Esophagus (tissue), 2 donors: ENCODE data around the gene KCNMB3. TPM values are rescaled to one million over a fixed set of nuclear protein-coding genes. Genes with fewer than 3 reads are reported as not detected.
"Not testable (repeated sequence)": the region's sequence is repeated elsewhere in the genome, so short reads cannot be mapped to it uniquely, and the experiment has no call there.

Source experiments
- H3K27ac ChIP-seq, 2 donors: one replicate each; pipeline ENCODE4 v1.5.1; 2013; ENCODE audit warnings: low read depth in 2 of 2, mild to moderate bottlenecking in 2 of 2, inconsistent platforms in 1 of 2, low read length in 1 of 2, moderate library complexity in 1 of 2
- H3K27me3 ChIP-seq, 2 donors: one replicate each; pipeline ENCODE4 v1.6.1; 2013; ENCODE audit warnings: low read length in 2 of 2, control low read depth in 1 of 2, mild to moderate bottlenecking in 1 of 2; ENCODE audit not compliant: insufficient read depth in 2 of 2, control insufficient read depth in 1 of 2
- H3K36me3 ChIP-seq, 2 donors: one replicate each; pipeline ENCODE4 v1.6.1; 2013; ENCODE audit warnings: low read length in 1 of 2; ENCODE audit not compliant: control insufficient read depth in 2 of 2, insufficient read depth in 2 of 2
- H3K4me1 ChIP-seq, 2 donors: one replicate each; pipeline ENCODE4 v1.6.1; 2013; ENCODE audit warnings: low read length in 1 of 2; ENCODE audit not compliant: control insufficient read depth in 2 of 2, insufficient read depth in 2 of 2
- H3K4me3 ChIP-seq, 2 donors: one replicate each; pipeline ENCODE4 v1.5.1; 2013; ENCODE audit warnings: low read length in 2 of 2, mild to moderate bottlenecking in 2 of 2, low read depth in 1 of 2, moderate library complexity in 1 of 2
- H3K9me3 ChIP-seq, 2 donors: one replicate each; pipeline ENCODE4 v1.6.1; 2013; ENCODE audit warnings: mild to moderate bottlenecking in 2 of 2, low read depth in 1 of 2, low read length in 1 of 2, moderate library complexity in 1 of 2; ENCODE audit not compliant: control insufficient read depth in 2 of 2, insufficient read depth in 1 of 2
- WGBS, 2 donors: extraction: QIAGEN DNeasy Blood & Tissue Kit; methylation state at CpG; one replicate each; pipeline ENCODE4 v1.1.7; 2013; 5-methylcytosine and 5-hydroxymethylcytosine counted together
- polyA plus RNA-seq, 2 donors: library from polyadenylated mRNA; stranded (reverse); fragments of 200-250 nt; gene quantifications; one replicate each; pipeline ENCODE4 v1.2.3, GENCODE V29; 2013
- donor health status: healthy with polysubstance abuse.
- donor health status: Bipolar disorder and iron deficiency.

The KCNMB3 gene
- polyA plus RNA-seq, 2 donors: 0.74 to 1.1 TPM

DNA sequence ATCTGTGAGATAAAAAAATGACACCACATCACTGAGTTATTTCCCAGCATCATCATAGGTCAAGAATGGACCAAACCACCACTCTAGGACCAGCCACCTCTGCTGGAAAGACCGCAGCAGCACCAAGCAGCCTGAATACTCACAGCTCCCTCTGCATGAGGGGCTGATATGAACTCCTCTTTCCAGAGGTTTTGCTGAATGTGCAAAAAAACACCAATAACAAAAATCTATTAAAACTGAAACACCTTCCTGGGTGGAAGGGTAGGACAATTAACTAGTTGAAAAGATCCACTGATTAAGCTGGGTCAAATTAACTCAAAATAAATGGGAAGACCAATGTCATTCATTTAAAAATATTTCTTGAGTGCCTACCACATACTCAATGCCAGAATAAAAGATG is 28.9 kb upstream of the KCNMB3 start:
- Histone ChIP-seq H3K27me3 (no peaks in the 10 kb centered on the region), H3K4me1 (no peaks in the 10 kb centered on the region), H3K36me3 (no peaks in the 10 kb centered on the region), H3K9me3 (no peaks in the 10 kb centered on the region), H3K27ac (no peak overlapping the region), H3K4me3 (no peak overlapping the region)
- 87 to 91% methylated on average over 1 of the region's 1 CpG for WGBS, 2 donors

DNA sequence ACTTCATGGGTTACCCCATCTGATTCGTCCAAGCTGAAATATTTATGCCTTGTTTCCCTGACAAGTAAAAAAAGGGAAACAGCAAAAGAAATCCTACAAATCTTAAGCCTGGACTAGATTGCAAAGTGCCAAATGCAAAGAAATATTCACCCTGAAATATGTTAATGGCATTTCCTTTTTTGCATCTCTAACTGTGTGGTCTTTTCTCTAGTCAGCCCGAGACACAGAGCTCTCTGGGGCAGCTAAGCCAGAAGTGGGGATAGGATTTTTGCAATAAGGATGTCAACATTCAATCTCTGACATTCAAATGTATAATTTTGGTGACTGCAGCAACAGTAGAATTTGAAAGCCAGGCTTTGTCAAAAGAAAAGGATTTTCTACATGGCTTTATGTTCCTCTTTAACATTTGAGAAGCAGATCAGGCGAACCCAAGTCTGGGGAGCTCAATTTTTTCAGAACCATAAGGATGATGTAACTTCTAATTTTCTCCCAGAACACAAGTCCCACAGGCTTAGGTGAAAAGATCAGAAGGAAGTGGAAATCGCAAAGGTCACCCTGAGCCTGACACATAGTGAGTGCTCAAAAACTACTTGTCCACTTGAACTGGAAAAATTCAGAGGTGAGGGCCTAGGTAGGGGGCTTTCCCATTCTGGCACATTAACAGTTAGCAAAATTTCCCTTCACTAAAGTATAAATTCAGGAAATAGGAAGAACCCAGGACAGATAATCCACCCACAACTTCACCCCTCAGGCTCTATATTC is 28.2 kb upstream of the KCNMB3 start:
- no peaks in the 10 kb centered on the region for H3K36me3 ChIP-seq
- 66 to 68% methylated on average over 4 of the region's 4 CpGs for WGBS, 2 donors
- H3K27me3 ChIP-seq: no peaks in the 10 kb centered on the region
- H3K27ac ChIP-seq: no peak overlapping the region
- no peaks in the 10 kb centered on the region for H3K4me1 ChIP-seq
- H3K4me3 ChIP-seq: no peak overlapping the region
- no peaks in the 10 kb centered on the region for H3K9me3 ChIP-seq

DNA sequence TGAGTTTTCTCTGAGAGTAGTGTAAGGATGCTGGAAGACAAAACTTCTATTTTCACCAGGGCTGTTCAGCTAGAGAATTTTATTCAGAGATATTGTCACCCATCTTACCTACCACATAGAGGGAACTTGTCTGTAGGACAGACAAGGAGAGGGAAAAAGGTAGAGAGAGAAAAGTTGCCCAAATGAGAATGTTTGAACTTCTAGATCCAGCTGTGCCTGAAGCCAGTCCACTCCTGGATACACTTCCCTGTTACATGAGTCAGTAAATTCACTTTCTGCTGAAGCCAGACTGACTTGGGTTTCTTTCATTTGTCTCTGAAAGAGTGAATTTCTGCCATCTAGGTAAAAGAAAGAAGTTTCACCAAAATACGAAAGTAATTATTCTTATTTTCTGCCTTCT is 27.2 kb upstream of the KCNMB3 start:
- Histone ChIP-seq H3K27me3 (no peaks in the 10 kb centered on the region), H3K36me3 (no peaks in the 10 kb centered on the region), H3K27ac (no peak overlapping the region), H3K9me3 (no peaks in the 10 kb centered on the region), H3K4me3 (no peak overlapping the region), H3K4me1 (no peaks in the 10 kb centered on the region)
- WGBS, 2 donors: 95 to 97% methylated on average over 1 of the region's 1 CpG

DNA sequence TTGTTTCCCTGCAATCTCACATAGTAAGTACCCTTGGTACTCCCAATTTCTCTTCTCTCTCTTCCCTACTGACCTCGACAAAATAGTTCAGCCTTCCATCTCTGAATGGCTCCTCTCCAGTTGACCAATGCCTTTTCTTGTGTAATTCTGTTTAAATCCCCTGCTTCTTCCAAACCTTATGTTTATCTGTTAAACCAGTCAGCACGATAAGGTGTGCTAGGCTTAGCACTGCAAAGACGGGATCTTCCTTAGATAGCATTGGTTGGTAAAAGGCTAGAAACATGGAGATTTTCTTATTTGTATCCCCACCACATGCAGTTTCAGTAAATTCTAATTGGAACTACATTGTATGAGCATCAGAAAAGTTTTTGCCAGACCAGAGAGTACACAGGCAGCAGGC is 25.8 kb upstream of the KCNMB3 start:
- WGBS, 2 donors: 89 to 90% methylated on average over 3 of the region's 3 CpGs
- H3K4me3 ChIP-seq: no peak overlapping the region
- H3K36me3 ChIP-seq: no peaks in the 10 kb centered on the region
- no peaks in the 10 kb centered on the region for H3K9me3 ChIP-seq
- H3K27me3 ChIP-seq: no peaks in the 10 kb centered on the region
- no peak overlapping the region for H3K27ac ChIP-seq
- H3K4me1 ChIP-seq: no peaks in the 10 kb centered on the region

DNA sequence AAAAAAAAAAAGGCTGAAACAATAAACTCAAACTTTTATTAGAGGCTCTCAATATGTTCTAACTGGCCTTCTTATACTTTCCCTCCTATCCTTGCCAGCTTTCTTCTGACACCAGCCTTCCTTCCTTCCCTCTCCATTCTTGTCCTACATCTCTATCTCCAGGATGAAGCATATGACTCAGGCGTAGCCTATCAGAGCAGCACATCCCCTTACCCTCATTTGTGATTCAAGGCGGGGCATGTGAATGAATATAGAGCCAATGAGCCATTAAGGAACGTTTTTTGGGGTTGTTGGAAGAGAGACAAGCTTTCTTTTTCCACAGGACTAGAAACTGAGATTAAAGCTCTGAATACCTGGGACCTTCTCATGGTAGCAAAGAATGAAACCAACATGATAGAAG is 25.1 kb upstream of the KCNMB3 start:
- H3K27ac ChIP-seq: no peak overlapping the region
- 66 to 70% methylated on average over 3 of the region's 3 CpGs for WGBS, 2 donors

DNA sequence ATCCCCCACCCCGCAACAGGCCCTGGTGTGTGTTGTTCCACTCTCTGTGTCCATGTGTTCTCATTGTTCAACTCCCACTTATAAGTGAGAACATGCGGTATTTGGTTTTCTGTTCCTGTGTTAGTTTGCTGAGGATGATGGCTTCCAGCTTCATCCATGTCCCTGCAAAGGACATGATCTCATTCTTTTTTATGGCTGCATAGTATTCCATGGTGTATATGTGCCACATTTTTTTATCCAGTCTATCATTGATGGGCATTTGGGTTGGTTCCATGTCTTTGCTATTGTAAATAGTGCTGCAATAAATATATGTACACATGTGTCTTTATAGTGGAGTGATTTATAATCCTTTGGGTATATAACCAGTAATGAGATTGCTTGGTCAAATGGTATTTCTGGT is 23.5 kb upstream of the KCNMB3 start:
- not testable (repeated sequence) for H3K4me3 ChIP-seq, H3K27me3 ChIP-seq, H3K36me3 ChIP-seq, H3K9me3 ChIP-seq, H3K4me1 ChIP-seq, H3K27ac ChIP-seq
- WGBS, 2 donors: 93 to 98% methylated on average over 2 of the region's 2 CpGs

More for the DNA sequence above, 25.1 kb upstream of the KCNMB3 start:
- Histone ChIP-seq H3K4me3 (no peak overlapping the region), H3K27me3 (no peaks in the 10 kb centered on the region), H3K36me3 (no peaks in the 10 kb centered on the region), H3K4me1 (no peaks in the 10 kb centered on the region), H3K9me3 (no peaks in the 10 kb centered on the region)

DNA sequence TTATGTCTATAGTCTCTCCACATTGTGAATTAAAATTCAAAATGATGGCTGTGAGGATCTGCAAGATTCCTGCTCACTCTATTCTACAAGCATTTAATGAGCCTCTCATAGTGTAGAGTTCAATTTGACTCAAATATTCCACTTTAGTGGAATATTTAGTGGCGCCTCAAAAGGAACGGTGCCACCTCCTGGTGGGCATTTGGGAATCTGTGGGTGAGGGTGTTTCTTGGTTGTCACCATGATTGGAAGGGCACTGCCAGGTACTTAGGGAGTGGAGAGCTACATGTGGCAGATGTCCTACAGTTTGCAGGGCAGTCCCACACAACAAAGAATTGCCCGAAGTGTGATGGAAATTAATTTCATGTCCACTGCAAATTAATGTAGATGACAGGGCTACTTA is 21.5 kb upstream of the KCNMB3 start:
- no peak overlapping the region for H3K27ac ChIP-seq
- 88 to 92% methylated on average over 3 of the region's 3 CpGs for WGBS, 2 donors
- no peaks in the 10 kb centered on the region for H3K4me1 ChIP-seq
- H3K36me3 ChIP-seq: no peaks in the 10 kb centered on the region
- no peak overlapping the region for H3K4me3 ChIP-seq
- H3K9me3 ChIP-seq: no peaks in the 10 kb centered on the region
- no peaks in the 10 kb centered on the region for H3K27me3 ChIP-seq

DNA sequence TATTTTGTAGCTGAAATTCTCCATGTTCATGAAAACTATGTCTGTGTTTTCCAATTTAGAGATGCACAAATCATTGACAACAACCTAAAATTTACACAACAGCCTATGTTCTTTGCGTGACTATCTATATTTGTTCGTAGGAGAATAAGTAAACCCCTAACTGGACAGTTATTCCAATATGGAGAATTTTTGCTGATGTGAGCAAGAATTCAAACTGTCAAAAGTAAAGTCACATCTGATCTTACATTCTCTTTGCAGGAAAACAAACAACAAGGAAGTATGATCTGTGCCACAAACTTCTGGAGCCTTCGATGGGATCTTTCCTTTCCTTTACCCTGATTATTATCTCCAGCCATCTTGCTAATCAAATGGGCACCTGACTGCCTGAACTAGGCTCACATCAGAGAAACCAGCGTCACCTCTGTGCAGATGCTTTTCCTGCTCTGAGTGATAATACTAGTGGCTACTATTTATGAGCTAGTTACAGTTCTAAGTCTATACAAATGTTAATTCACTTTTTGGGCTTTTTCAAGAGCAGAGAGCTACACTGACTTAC is 18.3 kb upstream of the KCNMB3 start:
- no peak overlapping the region for H3K4me3 ChIP-seq
- no peaks in the 10 kb centered on the region for H3K9me3 ChIP-seq
- no peaks in the 10 kb centered on the region for H3K4me1 ChIP-seq
- H3K27me3 ChIP-seq: no peaks in the 10 kb centered on the region
- 75 to 76% methylated on average over 4 of the region's 4 CpGs for WGBS, 2 donors
- H3K27ac ChIP-seq: no peak overlapping the region
- no peaks in the 10 kb centered on the region for H3K36me3 ChIP-seq

DNA sequence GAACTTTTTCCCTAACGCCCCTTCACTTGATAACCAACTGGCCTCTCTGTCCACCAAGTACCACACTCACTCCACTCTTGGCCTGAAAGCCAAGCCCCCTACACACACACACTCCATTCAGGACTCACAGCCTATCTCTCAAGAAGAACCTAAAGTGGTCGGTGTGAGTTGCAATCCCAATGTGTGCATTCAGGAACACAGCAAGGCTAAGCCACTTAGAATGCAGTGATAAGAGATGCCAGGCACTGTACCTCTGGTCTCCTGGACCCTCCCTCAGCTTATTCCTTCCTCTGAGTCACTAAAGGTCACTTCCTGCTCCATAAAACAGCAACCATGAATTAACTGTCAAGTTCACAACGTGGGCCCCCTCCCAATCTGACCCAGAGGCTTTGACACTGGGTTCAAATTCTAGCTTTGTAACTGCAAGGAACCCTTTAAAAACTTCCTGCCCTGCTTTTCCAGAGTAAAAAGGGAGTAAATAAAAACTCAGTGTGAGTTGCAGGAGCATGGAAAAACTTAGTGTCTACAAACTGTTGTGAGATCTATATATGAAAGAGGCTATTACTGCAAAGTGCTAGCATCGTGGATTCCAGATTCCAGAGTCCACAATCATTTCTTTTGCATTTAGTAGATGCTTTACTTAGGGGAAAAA is 17.6 kb upstream of the KCNMB3 start:
- H3K9me3 ChIP-seq: no peaks in the 10 kb centered on the region
- no peak overlapping the region for H3K4me3 ChIP-seq
- H3K27me3 ChIP-seq: no peaks in the 10 kb centered on the region
- no peaks in the 10 kb centered on the region for H3K4me1 ChIP-seq
- 44 to 53% methylated on average over 4 of the region's 4 CpGs for WGBS, 2 donors
- H3K36me3 ChIP-seq: no peaks in the 10 kb centered on the region
- H3K27ac ChIP-seq: no peak overlapping the region
